HCT116 (cell line): ENCODE results near the gene SEMA5A. TPM values are rescaled to one million over a fixed set of nuclear protein-coding genes. Genes with fewer than 3 reads are reported as not detected.

ENCODE experiments used
- ATAC-seq: fragments of 200-7000 bp; cut with Tn5 transposase; 2 replicates; pipeline ENCODE4 v1.9.1; 2020; ENCODE audit warnings: mild to moderate bottlenecking, moderate library complexity
- BruUV-seq: library from RNA; stranded (reverse); fragments of 400-500 nt; replicated peaks from 2 replicates; lab custom pipeline; 2021; lab: Mats Ljungman, UMichigan
- CTCF ChIA-PET: fragments of 300-600 bp; sonication (Branson Sonifier 250); formaldehyde crosslinking; loops from one replicate; lab custom pipeline; 2021; ENCODE audit warnings: antibody characterized with exemption; lab: Charles Lee
- POLR2A ChIA-PET: fragments of 300-600, 350-600 bp; sonication (Branson Sonifier 250); formaldehyde crosslinking; loops from one replicate; lab custom pipeline; 2021; ENCODE audit warnings: antibody characterized with exemption; lab: Charles Lee
- RAD21 ChIA-PET, 2 experiments: fragments of 300-600 bp; sonication (Branson Sonifier 250); formaldehyde crosslinking; loops; one replicate each; lab custom pipeline; 2023; ENCODE audit warnings: low total read pairs in 2 of 2; ENCODE audit not compliant: uncharacterized antibody in 2 of 2, unreplicated experiment in 2 of 2, low non-redundant PET in 1 of 2; lab: Charles Lee
- DNase-seq: peaks from one replicate; pipeline ENCODE4 v3.0.0-alpha.2; 2010; ENCODE audit warnings: low read depth, low spot score
- H2AFZ ChIP-seq: fragments of 200-600 bp; shearing (Covaris generic), sonication (generic); 2 replicates; pipeline ENCODE4 v1.6.1; 2017; ENCODE audit warnings: low read depth, mixed run types, mixed read lengths, antibody characterized with exemption, low read length; ENCODE audit not compliant: poor library complexity, severe bottlenecking
- H3K27ac ChIP-seq: 2 replicates; pipeline ENCODE4 v1.5.1; 2012; ENCODE audit warnings: low read depth, low read length
- H3K27me3 ChIP-seq: fragments of 200-600 bp; sonication (generic); 2 replicates; pipeline ENCODE4 v1.6.1; 2016; ENCODE audit warnings: mixed run types, low read length, mixed read lengths; ENCODE audit not compliant: insufficient read depth
- H3K36me3 ChIP-seq, 2 experiments: fragments of 200-500 bp in 1 of 2; fragments of 200-600 bp in 1 of 2; sonication (Bioruptor generic) in 1 of 2; sonication (generic) in 1 of 2; 2 replicates each; pipeline versions ENCODE4 v1.5.1 to v1.6.1; 2014 to 2016; ENCODE audit warnings: low read length in 2 of 2, inconsistent platforms in 1 of 2, mixed read lengths in 1 of 2, mixed run types in 1 of 2; ENCODE audit not compliant: insufficient read depth in 2 of 2, control insufficient read depth in 1 of 2
- H3K4me1 ChIP-seq, 2 experiments: fragments of 200-600 bp in 1 of 2; sonication (generic) in 1 of 2; 2 replicates each; pipeline versions ENCODE4 v1.5.1 to v1.6.1; 2012 to 2017; ENCODE audit warnings: low read length in 2 of 2, inconsistent platforms in 1 of 2, mild to moderate bottlenecking in 1 of 2, mixed read lengths in 1 of 2, mixed run types in 1 of 2, moderate library complexity in 1 of 2; ENCODE audit not compliant: insufficient read depth in 2 of 2, control insufficient read depth in 1 of 2
- H3K4me2 ChIP-seq: fragments of 200-600 bp; sonication (generic); 2 replicates; pipeline ENCODE4 v1.6.1; 2017; ENCODE audit warnings: mixed run types, low read length, mixed read lengths
- H3K4me3 ChIP-seq, 2 experiments: fragments of 200-600 bp in 1 of 2; sonication (generic) in 1 of 2; replicated peaks in 1 of 2; 2 replicates each; pipeline ENCODE4 v1.5.1; 2011 to 2016; ENCODE audit warnings: low read length in 2 of 2, control low read depth in 1 of 2, low read depth in 1 of 2, mild to moderate bottlenecking in 1 of 2, mixed read lengths in 1 of 2, mixed run types in 1 of 2
- H3K79me2 ChIP-seq: fragments of 200-600 bp; sonication (generic); 2 replicates; pipeline ENCODE4 v1.6.1; 2017; ENCODE audit warnings: mild to moderate bottlenecking, mixed run types, low read length, moderate library complexity, mixed read lengths; ENCODE audit not compliant: insufficient read depth
- H3K9ac ChIP-seq: fragments of 200-600 bp; sonication (generic); 2 replicates; pipeline ENCODE4 v1.6.1; 2016; ENCODE audit warnings: low read length, mixed read lengths
- H3K9me2 ChIP-seq: fragments of 200-600 bp; sonication (generic), shearing (Covaris generic); 2 replicates; pipeline ENCODE4 v1.6.1; 2017; ENCODE audit warnings: mixed run types, mild to moderate bottlenecking, moderate library complexity; ENCODE audit not compliant: insufficient read depth
- H3K9me3 ChIP-seq, 2 experiments: fragments of 200-500 bp in 1 of 2; fragments of 200-600 bp in 1 of 2; sonication (Bioruptor generic) in 1 of 2; sonication (generic) in 1 of 2; 2 replicates each; pipeline ENCODE4 v1.6.1; 2014 to 2017; ENCODE audit warnings: low read length in 2 of 2, mixed read lengths in 2 of 2, inconsistent platforms in 1 of 2, low read depth in 1 of 2, mild to moderate bottlenecking in 1 of 2, mixed run types in 1 of 2, moderate library complexity in 1 of 2; ENCODE audit not compliant: control insufficient read depth in 1 of 2, insufficient read depth in 1 of 2
- H4K20me1 ChIP-seq: fragments of 200-600 bp; sonication (generic), shearing (Covaris generic); 2 replicates; pipeline ENCODE4 v1.6.1; 2017; ENCODE audit warnings: mixed run types, mild to moderate bottlenecking, moderate library complexity; ENCODE audit not compliant: insufficient read depth
- CEBPB ChIP-seq: IDR thresholded peaks from 2 replicates; pipeline ENCODE4 v1.6.1; 2012; ENCODE audit warnings: low read depth
- EGR1 ChIP-seq: IDR thresholded peaks from 2 replicates; pipeline ENCODE4 v1.6.1; 2012; ENCODE audit warnings: low read depth
- ELF1 ChIP-seq: IDR thresholded peaks from 2 replicates; pipeline ENCODE4 v1.6.1; 2012; ENCODE audit warnings: low read depth, borderline replicate concordance
- EZH2phosphoT487 ChIP-seq: fragments of 200-600 bp; IDR thresholded peaks from 2 replicates; pipeline ENCODE4 v1.6.1; 2018; ENCODE audit warnings: antibody characterized with exemption, borderline replicate concordance
- FOSL1 ChIP-seq: IDR thresholded peaks from 2 replicates; pipeline ENCODE4 v1.6.1; 2012; ENCODE audit warnings: low read depth
- JUND ChIP-seq: IDR thresholded peaks from 2 replicates; pipeline ENCODE4 v1.6.1; 2012
- SIN3A ChIP-seq: IDR thresholded peaks from 2 replicates; pipeline ENCODE4 v1.6.1; 2012; ENCODE audit warnings: low read depth
- SP1 ChIP-seq: IDR thresholded peaks from 2 replicates; pipeline ENCODE4 v1.6.1; 2012; ENCODE audit warnings: low read depth
- SRF ChIP-seq: IDR thresholded peaks from 2 replicates; pipeline ENCODE4 v1.6.1; 2012; ENCODE audit warnings: low read depth
- TCF7L2 ChIP-seq: IDR thresholded peaks from 2 replicates; pipeline ENCODE4 v1.7.0; 2011; ENCODE audit warnings: borderline replicate concordance, inconsistent platforms; ENCODE audit not compliant: insufficient read depth, insufficient read length; ENCODE audit errors: extremely low read depth
- YY1 ChIP-seq: IDR thresholded peaks from 2 replicates; pipeline ENCODE4 v1.6.1; 2011; ENCODE audit warnings: low read length, low read depth, moderate library complexity, mild to moderate bottlenecking; ENCODE audit not compliant: insufficient replicate concordance; ENCODE audit errors: extremely low read depth
- ZNF274 ChIP-seq: fragments of 200-500 bp; sonication (Bioruptor generic); IDR thresholded peaks from 2 replicates; pipeline ENCODE4 v1.6.1; 2014; ENCODE audit warnings: mild to moderate bottlenecking, low read depth, low read length, inconsistent platforms
- intact Hi-C: fragments of 100-400 bp; cut with micrococcal nuclease; formaldehyde crosslinking; loops from 2 replicates; pipeline ENCODE4 v1.10.0; 2022
- total RNA-seq: library from RNA; stranded (reverse); gene quantifications from one replicate; pipeline ENCODE4 v1.2.1, GENCODE V29; 2021; ENCODE audit not compliant: unreplicated experiment
- TF ChIP-seq, protein P1 (sequence below): IDR thresholded peaks from 2 replicates; pipeline ENCODE4 v1.6.1; 2012; ENCODE audit warnings: low read depth
- TF ChIP-seq, protein P2 (sequence below), 3 experiments: fragments of 200-600 bp in 1 of 3; sonication (generic) in 1 of 3; IDR thresholded peaks in 2 of 3; conservative IDR thresholded peaks in 1 of 3; 2 replicates each; pipeline ENCODE4 v1.5.1; 2012 to 2017; ENCODE audit warnings: low read depth in 2 of 3, low read length in 2 of 3, antibody characterized with exemption in 1 of 3, borderline replicate concordance in 1 of 3, control low read depth in 1 of 3, mild to moderate bottlenecking in 1 of 3, mixed read lengths in 1 of 3, mixed run types in 1 of 3, moderate library complexity in 1 of 3; ENCODE audit not compliant: insufficient read depth in 1 of 3
- TF ChIP-seq, protein P3 (sequence below): IDR thresholded peaks from 2 replicates; pipeline ENCODE4 v1.6.1; 2012
- TF ChIP-seq, protein P4 (sequence below): IDR thresholded peaks from 2 replicates; pipeline ENCODE4 v1.6.1; 2011; ENCODE audit warnings: mild to moderate bottlenecking, low read length, moderate library complexity; ENCODE audit not compliant: insufficient replicate concordance; ENCODE audit errors: extremely low read depth
- TF ChIP-seq, protein P5 (sequence below): IDR thresholded peaks from 2 replicates; pipeline ENCODE4 v1.6.1; 2012

SEMA5A gene
- total RNA-seq, 1 experiment from 2014 or later: 0.02 TPM

DNA sequence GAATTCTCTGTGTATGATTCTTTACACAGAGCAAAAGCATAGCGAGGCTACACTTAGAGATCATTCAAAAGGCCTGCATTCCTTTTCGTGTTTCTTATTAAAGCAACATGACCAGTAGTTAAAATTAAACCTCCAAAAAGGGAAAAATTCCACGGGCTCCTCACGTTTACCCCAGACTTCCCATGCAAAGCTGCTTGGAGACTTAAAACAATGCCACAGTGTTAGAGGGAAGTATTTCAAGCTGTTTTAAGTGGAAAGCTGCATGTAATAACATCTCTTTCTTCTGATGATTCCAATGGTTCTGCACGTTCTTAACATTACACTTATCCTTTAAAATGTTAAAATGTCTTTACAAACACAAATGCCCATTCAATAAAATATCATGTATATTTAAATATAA, 405.2 kb downstream of the SEMA5A start:
- BruUV-seq: no TSS peak
- no peak overlapping the region for H3K4me3 ChIP-seq
- no peaks in the 10 kb centered on the region for H3K79me2 ChIP-seq
- ChIA-PET RAD21 (no interaction called here), POLR2A (no interaction called here), CTCF (no interaction called here)
- intact Hi-C loops: no loop called here
- H3K9me3 ChIP-seq: peaks cover 7 to 21% of the 10 kb centered on the region in 2 experiments; a peak in 2 of 4 replicates
- H3K9me2 ChIP-seq: no peaks in the 10 kb centered on the region
- no peaks in the 10 kb centered on the region for H4K20me1 ChIP-seq
- no peak overlapping the region for H3K27ac ChIP-seq
- ATAC-seq: no peak
- no peak overlapping the region for H3K9ac ChIP-seq
- no peak overlapping the region for H3K4me2 ChIP-seq
- no peak overlapping the region for H2AFZ ChIP-seq
- no peaks in the 10 kb centered on the region for H3K4me1 ChIP-seq
- no peaks in the 10 kb centered on the region for H3K27me3 ChIP-seq
- H3K36me3 ChIP-seq: no peaks in the 10 kb centered on the region
- no peak for DNase-seq
- TF ChIP-seq ZNF274 (no peak), SIN3A (no peak), SP1 (no peak), EGR1 (no peak), CEBPB (no peak), SRF (no peak), JUND (no peak), ELF1 (no peak), FOSL1 (no peak), EZH2phosphoT487 (no peak), TCF7L2 (no peak), YY1 (no peak)
- TF ChIP-seq, protein P1, sequence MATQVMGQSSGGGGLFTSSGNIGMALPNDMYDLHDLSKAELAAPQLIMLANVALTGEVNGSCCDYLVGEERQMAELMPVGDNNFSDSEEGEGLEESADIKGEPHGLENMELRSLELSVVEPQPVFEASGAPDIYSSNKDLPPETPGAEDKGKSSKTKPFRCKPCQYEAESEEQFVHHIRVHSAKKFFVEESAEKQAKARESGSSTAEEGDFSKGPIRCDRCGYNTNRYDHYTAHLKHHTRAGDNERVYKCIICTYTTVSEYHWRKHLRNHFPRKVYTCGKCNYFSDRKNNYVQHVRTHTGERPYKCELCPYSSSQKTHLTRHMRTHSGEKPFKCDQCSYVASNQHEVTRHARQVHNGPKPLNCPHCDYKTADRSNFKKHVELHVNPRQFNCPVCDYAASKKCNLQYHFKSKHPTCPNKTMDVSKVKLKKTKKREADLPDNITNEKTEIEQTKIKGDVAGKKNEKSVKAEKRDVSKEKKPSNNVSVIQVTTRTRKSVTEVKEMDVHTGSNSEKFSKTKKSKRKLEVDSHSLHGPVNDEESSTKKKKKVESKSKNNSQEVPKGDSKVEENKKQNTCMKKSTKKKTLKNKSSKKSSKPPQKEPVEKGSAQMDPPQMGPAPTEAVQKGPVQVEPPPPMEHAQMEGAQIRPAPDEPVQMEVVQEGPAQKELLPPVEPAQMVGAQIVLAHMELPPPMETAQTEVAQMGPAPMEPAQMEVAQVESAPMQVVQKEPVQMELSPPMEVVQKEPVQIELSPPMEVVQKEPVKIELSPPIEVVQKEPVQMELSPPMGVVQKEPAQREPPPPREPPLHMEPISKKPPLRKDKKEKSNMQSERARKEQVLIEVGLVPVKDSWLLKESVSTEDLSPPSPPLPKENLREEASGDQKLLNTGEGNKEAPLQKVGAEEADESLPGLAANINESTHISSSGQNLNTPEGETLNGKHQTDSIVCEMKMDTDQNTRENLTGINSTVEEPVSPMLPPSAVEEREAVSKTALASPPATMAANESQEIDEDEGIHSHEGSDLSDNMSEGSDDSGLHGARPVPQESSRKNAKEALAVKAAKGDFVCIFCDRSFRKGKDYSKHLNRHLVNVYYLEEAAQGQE: no peak
- TF ChIP-seq, protein P2, sequence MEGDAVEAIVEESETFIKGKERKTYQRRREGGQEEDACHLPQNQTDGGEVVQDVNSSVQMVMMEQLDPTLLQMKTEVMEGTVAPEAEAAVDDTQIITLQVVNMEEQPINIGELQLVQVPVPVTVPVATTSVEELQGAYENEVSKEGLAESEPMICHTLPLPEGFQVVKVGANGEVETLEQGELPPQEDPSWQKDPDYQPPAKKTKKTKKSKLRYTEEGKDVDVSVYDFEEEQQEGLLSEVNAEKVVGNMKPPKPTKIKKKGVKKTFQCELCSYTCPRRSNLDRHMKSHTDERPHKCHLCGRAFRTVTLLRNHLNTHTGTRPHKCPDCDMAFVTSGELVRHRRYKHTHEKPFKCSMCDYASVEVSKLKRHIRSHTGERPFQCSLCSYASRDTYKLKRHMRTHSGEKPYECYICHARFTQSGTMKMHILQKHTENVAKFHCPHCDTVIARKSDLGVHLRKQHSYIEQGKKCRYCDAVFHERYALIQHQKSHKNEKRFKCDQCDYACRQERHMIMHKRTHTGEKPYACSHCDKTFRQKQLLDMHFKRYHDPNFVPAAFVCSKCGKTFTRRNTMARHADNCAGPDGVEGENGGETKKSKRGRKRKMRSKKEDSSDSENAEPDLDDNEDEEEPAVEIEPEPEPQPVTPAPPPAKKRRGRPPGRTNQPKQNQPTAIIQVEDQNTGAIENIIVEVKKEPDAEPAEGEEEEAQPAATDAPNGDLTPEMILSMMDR (IDR thresholded peaks at IDR 0.05 in 2 of 3, conservative IDR thresholded peaks at IDR 0.05 in 1 of 3; ENCODE audit: borderline replicate concordance in 1 of 3, insufficient read depth in 1 of 3, low read depth in 2 of 3, low read length in 2 of 3): no peak
- TF ChIP-seq, protein P3, sequence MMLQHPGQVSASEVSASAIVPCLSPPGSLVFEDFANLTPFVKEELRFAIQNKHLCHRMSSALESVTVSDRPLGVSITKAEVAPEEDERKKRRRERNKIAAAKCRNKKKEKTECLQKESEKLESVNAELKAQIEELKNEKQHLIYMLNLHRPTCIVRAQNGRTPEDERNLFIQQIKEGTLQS: no peak
- TF ChIP-seq, protein P4, sequence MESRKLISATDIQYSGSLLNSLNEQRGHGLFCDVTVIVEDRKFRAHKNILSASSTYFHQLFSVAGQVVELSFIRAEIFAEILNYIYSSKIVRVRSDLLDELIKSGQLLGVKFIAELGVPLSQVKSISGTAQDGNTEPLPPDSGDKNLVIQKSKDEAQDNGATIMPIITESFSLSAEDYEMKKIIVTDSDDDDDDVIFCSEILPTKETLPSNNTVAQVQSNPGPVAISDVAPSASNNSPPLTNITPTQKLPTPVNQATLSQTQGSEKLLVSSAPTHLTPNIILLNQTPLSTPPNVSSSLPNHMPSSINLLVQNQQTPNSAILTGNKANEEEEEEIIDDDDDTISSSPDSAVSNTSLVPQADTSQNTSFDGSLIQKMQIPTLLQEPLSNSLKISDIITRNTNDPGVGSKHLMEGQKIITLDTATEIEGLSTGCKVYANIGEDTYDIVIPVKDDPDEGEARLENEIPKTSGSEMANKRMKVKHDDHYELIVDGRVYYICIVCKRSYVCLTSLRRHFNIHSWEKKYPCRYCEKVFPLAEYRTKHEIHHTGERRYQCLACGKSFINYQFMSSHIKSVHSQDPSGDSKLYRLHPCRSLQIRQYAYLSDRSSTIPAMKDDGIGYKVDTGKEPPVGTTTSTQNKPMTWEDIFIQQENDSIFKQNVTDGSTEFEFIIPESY: no peak
- TF ChIP-seq, protein P5, sequence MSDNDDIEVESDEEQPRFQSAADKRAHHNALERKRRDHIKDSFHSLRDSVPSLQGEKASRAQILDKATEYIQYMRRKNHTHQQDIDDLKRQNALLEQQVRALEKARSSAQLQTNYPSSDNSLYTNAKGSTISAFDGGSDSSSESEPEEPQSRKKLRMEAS: no peak
